GF-D8 (cell line): ENCODE results near the gene C4orf50.
"Not testable (repeated sequence)": the region's sequence is repeated elsewhere in the genome, so short reads cannot be mapped to it uniquely, and the experiment has no call there.

Experiments
- DNase-seq: peaks from one replicate; lab custom pipeline; 2025; lab: John Stamatoyannopoulos, UW

Gene C4orf50

DNA sequence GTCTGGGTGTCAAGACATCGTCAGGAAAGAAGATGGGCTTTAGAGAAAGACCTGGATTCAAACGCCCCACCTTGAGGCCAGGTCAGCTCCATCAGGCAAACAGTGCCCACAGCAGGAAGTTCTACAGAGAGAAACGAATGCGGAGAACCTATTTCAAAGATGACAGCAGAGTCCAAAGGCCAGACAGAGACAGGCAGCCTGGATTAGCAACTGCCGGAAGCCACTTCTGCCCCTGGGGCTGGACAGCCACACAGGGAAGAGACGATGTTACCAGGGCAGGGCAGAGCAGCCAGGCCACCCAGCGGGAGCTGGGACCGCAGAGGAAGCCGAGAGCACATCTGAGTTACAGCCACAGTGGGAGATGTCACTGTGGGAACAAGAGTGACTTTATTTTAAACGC, 1.2 kb downstream of the C4orf50 start:
- DNase-seq: no peak

DNA sequence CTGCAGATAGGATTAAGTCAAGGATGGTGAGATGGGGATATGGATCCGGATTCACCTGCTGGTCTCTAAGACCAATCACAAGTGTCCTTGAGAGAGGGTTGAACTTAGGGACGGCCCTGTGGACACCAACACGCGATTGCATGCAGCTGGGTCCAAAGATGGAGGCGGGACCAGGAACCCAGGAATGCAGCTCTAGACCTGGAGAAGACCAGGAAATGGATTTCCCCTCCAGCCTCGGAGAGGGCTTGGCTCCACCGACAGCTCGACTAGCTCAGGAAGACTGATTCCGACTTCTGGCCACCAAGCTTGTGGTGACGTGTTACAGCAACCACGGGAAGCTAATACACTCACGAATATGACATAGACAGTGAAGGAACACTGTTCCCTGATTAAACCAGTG, 4.7 kb downstream of the C4orf50 start:
- no peak for DNase-seq

DNA sequence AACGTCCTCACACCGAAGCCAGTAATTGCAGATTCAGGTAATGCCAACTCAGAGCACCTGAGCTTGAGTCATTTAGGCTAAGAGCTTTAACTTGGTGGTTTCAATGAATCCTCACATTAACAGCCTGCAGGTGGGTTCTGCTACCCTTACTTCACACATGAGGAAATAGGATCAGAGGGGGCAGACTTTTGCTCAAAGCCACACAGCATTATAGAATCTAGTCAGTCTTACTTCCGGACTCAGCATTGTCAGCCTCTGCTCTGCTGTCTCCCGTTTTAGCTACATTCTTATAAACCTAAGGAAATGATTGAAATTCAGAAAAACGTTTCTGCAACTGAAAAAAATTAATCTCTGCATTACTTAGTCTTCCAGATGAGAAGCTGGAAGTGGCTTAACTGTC, 6.0 kb downstream of the C4orf50 start:
- no peak for DNase-seq

DNA sequence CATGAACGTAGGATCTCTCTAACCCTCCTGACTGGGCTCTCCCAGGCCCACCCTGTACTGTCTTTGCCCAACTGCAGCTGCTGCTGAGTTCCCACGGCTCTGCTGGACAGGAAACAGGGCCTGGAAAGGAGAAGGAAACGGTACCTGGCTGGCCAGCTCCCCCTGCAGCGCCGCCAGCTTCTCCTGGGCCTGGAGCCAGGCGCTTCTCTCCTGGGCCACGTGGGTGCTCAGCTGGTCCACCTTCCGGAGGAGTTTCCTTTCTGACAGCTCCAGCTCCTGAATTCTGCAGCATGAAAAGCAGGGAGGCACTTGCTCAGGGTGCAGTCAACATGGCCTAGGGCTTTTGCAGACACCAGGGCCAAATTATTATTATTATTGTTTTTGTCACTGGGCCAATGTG, 6.5 kb downstream of the C4orf50 start:
- DNase-seq: peak; percentile 13

DNA sequence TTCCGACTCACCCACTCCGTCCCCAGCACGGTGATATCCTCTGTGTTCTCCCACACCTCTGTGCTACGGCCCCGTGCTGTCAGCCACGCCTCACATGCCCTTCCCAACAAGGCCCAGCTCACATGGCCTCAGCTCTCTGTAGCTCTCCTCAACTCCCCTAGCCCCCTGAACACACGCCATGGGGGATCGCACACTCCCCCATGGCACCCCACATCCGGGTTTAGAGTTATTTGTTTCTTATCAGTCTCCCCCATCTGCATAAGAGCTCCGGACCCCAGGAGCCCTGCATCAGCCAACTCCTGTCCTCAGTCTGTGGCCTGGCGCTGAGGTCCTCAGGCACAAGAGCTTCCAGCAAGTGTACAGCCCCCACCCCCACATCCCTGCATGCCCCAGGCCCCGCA, 7.0 kb downstream of the C4orf50 start:
- no peak for DNase-seq

DNA sequence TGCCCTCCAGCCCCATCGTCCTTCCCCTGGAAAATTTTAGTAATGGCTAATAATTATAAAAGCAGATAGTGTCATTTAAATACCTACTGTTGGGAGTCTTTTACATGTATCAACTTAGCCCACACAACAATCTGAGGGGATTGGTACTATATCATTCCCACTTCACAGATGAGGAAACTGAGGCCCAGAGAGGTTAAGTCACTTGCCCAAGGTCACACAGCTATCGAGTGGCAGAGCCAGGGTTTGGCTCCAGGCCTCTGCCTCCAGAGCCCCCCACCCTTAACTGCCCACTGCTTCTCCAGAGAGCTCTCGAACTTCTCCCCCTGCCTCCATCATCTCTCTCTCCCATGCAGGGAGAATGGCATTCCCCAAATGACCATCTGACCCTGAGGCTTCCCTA, 7.4 kb downstream of the C4orf50 start:
- no peak for DNase-seq

DNA sequence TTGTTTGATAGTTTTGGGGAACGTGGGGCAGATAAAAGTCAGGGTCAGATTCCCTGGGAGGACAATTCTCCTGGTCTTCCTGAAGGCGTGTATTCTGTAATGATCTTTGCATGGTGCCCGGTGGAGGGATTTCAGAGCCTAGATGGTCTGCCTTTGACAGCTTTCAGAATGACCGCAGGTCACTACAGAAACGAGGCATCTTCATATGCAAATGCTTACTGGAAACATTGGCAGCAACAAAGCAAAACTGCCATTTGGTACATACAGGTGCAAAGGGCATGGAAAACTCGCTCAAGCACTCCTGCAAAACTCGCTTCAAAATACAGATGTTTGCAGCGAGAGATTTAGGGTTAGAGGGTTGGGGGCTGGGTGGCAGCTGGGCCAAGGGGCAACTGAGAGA, 8.8 kb downstream of the C4orf50 start:
- no peak for DNase-seq

DNA sequence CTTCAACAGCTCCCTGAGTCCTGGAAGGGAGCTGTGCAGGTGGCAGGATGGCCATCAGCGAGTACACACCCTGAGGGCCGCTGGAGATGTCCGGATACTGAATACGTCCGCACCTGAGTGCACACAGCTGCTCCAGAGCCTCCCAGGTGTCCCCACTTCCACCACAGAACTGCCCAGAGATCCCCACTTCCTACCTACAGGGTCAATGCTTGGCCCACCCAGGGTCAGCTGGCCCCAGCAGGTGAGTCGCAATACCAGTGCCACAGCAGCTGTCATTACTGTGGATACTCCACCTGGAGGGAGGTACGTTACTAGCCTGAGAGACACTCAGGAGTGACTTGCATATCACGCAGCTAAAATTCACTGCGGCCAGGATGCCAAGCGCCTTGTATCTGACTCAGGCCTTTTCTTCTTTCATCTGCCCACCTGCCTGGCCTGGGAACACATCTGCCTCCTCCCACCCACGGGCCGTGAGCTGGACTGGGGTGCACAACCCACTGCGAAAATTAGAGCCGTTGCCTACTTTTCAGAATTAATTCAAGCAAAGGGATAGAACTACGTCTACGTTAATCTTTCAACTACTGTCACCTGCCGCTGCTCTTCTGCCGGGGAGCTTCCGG, 9.4 kb downstream of the C4orf50 start:
- no peak for DNase-seq

DNA sequence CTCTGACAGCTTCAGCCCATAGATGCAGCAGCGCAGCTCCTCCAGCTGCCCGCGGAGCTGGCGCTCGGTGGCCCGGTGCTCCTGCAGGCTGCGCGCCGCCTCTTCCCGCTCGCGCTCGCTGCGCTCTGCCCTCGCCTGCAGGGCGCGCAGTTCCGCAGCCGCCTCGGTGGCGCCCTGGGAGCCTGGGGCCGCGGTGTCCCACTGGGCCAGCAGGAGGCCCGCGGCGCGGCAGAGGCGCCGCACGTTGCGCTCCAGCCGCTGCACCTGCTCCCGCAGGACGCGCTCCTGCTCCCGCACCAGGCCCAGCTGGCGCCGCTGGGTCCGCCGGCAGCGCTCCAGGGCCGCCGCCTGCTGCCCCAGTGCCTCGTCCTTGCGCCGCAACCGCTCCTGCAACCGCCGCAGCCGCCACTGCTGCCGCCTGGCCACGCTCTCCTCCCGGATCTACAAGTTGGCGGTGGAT, 10.1 kb downstream of the C4orf50 start:
- no peak for DNase-seq

DNA sequence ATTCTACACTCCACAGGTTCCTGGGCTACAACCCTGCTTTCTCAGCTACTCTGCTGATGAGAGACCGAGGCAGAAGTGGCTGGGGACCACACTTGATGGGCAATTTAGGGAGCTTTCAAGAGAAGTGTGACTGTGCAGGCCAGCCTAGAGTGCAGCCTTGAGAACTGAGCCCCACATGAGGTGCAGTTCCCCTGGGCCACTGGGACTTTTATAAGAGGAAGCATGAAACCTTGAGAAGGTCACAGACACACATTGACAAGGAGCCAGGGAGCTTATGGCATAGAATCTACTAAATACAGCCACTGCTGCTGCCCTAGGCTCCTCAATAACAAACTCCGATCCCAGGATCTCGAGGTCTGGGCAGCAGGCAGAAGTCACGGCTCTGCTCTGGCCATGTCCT, 13.1 kb downstream of the C4orf50 start:
- DNase-seq: no peak

DNA sequence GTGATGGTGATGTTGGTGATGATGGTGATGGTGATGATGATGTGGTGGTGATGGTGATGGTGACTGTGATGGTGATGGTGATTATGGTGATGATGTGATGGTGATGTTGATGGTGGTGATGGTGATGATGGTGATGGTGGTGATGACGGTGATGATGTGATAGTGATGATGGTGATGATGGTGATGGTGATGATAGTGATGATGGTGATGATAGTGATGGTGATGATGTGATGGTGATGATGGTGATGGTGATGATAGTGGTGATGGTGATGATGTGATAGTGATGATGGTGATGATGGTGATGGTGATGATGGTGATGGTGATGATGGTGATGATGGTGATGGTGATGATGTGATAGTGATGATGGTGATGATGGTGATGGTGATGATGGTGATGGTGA, 14.7 kb downstream of the C4orf50 start:
- not testable (repeated sequence) for DNase-seq

DNA sequence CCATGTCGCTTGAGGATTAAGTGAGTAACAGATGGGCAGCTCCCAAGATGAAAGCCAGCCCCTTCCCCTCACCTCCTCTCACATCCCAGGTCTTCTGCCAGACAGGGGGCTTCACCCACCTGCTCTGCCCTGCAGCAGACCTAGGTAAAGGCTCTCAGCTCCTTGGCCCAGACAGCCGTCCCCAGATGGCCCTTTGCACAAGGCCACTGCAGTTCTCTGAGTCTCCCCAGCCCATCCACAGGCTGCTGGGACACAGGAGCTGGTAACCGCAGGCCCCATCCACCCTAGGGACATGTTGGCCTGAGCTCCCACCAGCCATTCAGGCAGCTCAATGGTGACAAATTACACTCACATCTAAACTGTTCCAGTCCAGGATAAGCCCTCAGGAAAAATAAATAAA, 15.3 kb downstream of the C4orf50 start:
- no peak for DNase-seq

DNA sequence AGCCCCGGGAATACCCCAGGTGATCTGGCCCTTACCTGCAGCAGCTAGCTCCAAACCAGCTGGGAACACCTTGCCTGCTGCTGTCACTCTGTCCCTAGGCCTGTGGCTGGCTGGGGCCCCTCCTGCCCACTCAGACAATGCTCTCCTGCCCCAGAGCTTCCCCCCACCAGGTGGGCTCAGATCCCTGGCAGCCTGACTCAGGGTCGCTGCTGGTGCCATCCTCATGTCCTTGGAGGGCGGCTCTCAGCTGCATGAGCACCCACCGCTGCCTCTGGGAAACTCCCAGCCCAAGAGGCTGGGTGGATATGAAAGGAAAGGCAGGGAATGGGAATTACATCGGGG, 15.8 kb downstream of the C4orf50 start:
- DNase-seq: no peak

DNA sequence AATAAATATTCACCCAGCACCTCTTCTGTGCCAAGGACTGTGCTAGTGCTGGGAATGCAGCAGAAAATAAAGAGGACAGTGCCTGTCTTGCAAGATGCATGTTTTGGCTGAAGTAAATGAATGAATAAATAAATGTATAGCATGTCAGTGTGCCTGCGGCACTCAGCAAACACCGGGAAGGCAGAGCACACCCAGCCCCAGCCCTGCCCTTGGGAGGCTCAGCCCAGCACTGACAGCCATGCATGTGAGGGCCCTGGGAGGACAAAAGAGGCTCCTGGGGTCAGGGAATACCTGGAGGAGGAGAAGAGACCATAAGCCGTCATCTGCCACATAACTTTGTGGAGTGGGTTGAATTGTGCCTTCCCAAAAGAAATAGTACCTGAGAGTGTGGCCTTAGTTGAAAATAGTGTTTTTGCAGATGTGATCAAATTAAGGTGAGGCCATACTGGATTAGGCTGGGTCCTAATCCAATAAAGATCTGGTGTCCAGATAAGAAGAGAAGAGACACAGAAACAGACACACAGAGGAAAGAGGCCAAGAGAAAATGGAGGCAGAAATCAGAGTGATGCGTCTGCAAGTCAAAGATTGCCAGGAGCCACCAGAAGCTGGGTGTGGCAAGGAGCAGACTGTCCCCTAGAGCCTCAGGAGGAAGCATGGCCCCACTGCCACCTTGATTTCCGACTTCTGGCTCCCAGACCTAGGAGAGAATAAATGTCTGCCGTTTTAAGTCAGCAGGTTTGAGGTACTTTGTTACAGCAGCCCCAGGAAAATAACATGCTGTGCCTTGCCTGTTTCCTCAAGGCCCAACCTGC, 16.3 kb downstream of the C4orf50 start:
- no peak for DNase-seq

DNA sequence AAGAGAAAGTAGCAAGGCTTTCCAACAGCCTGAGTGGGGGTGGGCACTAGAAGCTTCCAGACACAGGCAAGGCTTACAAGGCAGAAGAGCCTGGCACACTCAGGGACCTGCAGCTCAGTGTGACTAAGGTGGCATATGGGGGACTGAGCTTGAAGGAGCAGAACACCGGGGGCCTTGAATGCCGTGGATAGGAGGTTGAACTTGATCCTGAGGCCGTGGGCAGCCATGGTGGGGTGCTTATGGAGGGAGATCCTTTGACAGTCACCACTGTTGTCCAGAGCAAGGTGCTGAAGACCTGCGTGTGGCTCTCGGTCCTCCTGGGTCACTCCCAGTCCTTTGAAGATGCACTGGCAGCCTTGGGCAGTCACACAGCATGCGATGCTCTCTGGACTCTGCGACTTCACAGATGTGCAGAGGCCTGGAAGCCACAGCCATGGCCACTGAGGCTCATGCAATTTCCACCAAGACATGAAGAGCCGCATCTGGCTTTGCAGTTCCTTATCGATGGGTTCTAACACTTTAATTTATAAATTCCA, 18.3 kb downstream of the C4orf50 start:
- DNase-seq: no peak

DNA sequence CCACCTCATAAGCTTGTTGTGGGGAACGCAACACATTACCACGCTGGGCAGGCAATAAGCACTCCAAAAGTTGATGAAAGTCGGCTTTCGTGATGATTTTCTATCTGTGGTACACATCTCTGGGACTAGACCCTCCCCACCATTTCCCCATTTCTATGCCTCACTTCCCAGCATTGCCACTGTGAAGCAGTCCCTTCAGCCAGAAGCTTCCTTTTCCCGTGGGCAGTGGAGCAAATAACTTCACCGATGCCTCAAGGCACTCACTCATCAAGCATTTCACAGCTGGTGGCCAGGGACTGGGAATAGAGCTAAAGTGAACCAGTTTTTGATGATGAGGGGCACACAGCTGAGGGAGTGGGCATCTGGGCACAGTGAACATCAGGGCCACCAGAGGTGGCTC, 18.9 kb downstream of the C4orf50 start:
- DNase-seq: no peak

DNA sequence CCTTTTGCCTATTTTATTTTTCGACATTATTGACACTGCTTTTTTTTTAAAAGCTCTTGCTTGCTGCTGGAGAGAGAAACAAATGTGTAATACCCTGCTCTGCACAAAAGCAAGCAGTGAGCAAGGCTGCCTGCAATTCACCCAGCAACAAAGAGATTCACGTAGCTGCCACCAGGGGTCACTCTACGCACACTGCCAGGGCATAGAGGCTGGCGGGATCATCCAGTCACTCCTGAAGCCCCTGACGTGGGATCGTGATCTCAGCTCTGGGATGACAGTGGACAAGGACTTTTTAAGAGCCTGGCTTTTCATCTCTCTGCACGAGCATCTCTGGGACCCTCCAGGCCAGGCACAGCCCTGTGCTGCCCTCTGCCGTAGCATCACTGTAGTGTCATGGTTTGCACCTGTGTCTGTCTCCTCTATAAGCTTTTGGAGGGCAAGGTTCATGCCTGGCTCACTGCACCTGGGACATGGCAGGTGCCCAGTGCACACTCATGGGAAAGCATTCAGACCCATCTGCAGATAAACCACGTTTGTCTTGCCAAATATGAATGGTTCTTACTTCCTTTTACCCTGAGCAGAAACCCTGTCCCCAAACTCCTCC, 19.8 kb downstream of the C4orf50 start:
- DNase-seq: peak; percentile 7

DNA sequence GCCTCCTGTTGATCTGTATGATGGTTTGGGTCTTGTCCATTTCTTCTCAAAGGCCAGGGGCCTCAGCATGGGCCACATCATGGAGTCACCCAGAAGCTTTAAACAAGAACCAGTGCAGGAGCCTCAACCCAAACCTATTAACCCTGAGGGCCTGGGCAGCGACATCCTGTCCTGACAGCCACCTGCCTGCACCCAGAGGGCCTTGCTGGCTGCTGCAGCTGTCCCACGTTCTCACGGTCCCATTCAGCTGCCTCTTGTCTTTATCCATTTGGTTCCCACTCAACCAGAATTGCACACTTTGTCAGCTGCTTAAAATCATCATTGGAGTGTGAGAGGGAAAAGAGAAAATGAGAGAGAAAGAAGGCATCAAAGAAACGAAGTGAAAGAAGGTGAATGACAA, 21.6 kb downstream of the C4orf50 start:
- no peak for DNase-seq

DNA sequence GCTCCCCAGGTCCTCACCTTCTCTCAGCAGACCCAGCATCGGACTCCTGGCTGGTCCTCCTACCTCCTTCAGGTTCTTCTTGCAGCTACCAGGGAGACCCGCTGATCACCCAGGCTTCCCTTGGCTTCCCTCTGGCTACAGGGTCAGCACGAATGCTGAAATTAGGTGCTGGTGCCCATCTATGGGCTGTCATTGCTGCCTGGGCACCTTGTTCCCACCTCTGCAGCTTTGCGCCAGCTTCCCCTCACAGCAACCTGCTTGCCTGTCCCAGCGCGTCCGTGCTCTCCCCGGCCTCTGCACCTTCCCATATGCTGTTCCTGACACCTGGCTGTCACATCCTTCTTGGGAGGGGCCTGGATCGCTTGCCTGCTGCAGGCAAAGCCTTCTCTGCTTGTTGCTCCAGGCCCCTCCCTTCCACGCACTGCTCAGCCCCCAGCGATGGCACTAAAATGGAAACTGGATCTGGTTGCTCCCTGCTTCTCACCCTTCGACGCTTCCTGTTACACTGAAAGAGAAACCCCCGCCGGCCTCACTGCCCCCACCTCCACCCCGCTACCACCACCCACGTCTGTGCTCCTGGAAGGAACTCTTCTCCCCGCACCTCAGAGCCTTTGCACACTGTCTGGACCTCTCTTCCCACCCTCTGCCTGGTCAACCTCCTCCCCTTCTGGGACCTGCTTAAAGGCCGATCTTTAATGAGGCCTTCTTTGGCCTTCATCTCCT, 22.2 kb downstream of the C4orf50 start:
- DNase-seq: no peak

DNA sequence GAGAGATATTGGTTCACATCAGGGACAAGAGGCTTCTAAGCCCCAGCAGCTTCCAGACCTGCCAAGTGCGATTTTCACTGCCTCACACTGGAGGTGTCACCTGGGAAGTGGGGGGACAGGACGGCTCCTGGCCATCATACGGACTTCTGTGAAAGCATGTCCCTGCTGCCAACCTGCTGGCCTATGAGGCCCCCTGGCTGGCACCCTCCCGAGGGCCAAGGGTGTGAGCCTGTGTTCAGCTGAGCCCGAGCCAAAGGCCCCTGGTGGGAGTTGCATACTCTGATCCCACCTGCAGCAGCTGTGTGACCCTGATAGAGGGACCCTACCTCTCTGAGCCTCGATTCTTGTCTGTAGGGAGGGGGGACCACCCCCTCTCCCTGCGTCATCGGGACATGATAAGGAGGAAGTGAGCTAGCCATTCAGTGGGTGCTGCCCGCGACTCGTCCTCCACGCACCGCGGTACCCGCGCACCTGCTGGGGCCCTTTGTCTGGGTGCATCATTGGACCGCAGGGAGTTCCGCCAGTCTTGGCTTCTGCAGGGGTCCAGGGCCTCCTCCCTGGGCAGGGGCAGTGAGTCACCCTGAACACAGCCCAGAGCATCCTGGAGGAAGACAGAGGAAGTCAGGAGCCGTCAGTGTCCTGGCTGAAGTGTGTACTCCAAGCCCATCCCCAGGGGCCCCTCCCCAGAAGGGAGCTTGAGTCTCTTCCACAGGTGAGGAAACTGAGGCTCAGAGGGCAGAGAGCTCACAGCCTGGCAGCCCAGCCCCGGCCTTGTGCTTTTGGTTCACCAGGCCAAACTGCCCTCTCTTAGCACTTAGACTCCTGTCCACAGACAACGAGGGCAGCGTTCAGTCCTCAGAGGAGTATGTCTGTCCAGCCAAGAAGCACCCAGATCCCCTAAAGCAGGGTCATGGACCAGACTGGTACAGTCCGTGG, 24.1 kb downstream of the C4orf50 start:
- DNase-seq: no peak

DNA sequence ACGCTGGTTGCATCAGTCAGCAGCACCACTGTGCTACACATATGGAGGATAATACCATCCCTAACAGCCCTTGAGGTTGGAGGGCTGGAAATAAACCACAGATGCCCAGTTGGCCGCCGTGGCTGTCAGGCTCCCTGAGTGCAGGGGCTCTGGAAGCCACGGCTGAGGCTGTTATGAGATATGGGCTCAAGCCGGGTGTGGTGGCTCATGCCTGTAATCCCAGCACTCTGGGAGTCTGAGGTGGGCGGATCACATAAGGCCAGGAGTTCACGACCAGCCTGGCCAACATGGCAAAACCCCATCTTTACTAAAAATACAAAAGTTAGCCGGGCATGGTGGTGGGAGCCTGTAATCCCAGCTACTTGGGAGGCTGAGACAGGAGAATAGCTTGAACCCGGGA, 24.9 kb downstream of the C4orf50 start:
- not testable (repeated sequence) for DNase-seq
